Right lobe of liver (tissue), 4 donors: ENCODE results near the gene RASSF7.

Experiments used
- CTCF ChIP-seq, 4 donors: fragments of 200-600 bp in 3 of 4; fragments of 450-650 bp in 1 of 4; IDR thresholded peaks; one replicate each; pipeline versions ENCODE4 v1.5.1 to v1.8.0; 2016 to 2022; ENCODE audit warnings: antibody characterized with exemption in 4 of 4, mild to moderate bottlenecking in 2 of 4
- POLR2A ChIP-seq: fragments of 450-650 bp; IDR thresholded peaks from one replicate; pipeline ENCODE4 v1.6.1; 2017; ENCODE audit warnings: antibody characterized with exemption, mild to moderate bottlenecking
- donor health status: DM: no; HTN: no; CAD: no.
- donor health status: DM: no; HTN: no; CAD: no.
- donor health status: DM: no; HTN: yes; CAD: no.

DNA sequence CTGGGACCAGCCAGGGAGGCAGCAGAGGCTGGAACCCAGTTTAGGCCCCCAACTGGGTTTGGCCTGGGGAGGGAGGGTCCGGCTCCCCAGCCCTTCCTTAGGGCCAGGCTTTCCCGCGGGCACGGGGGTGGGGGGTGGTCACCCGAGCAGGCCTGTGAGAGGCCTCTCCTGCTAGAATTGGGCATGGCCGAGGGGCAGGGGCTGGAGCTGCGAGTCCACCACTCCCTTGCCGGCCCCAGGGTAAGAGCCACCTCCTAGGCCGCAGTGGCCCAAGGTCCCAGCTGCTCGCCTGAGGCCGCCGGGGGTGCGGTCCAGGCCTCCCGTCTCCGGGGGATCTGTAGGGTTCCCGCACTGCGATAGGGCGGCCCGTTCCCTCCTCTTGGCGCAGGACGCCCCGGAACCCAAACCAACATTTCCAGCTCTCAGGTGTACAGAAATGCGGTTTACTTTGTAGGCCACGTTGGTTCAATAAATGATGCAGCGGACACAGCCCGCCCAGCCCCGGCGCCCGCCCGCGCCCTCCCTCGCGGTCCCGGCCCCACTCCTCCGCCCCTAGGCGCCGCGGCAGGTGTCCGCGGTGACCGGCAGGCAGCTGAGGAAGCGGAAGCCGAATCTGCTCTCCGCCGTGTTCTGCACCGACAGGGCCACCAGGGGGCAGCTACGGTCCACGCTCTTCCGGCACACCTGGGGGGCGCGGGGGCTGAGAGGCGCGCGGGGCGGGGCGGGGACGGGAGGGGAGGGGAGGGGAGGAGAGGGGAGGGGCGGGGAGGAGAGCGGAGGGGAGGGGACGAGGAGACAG lies 6.1 kb upstream of the RASSF7 start:
- TF ChIP-seq POLR2A, result no peak
- peak; percentile 43 to 55 (median 50) for TF ChIP-seq CTCF (IDR thresholded peaks at IDR 0.05)
